Vagina (tissue), 2 donors: Measurements from ENCODE around the gene HES7.

Experiments
- CTCF ChIP-seq, 3 experiments: fragments of 450-650 bp in 2 of 3; fragments of 200-600 bp in 1 of 3; sonication (generic) in 1 of 3; IDR thresholded peaks; one replicate each; pipeline ENCODE4 v1.5.1; 2017 to 2019; ENCODE audit warnings: antibody characterized with exemption in 3 of 3, mild to moderate bottlenecking in 2 of 3, moderate library complexity in 2 of 3
- POLR2A ChIP-seq, 2 donors: fragments of 450-650 bp; IDR thresholded peaks; one replicate each; pipeline ENCODE4 v1.6.1; 2017; ENCODE audit warnings: antibody characterized with exemption in 2 of 2, mild to moderate bottlenecking in 2 of 2, moderate library complexity in 2 of 2
- POLR2AphosphoS5 ChIP-seq, 2 donors: sonication (generic); formaldehyde crosslinking; IDR thresholded peaks; one replicate each; pipeline ENCODE4 v1.9.0; 2017; ENCODE audit warnings: antibody characterized with exemption in 2 of 2, mild to moderate bottlenecking in 2 of 2, low read depth in 1 of 2; ENCODE audit not compliant: insufficient read depth in 1 of 2

GRCh38 chr17:8143581-8144400, 19.9 kb upstream of the HES7 start:
- TF ChIP-seq CTCF (IDR thresholded peaks at IDR 0.05) (no peak), POLR2A (IDR thresholded peaks at IDR 0.05) (no peak), POLR2AphosphoS5 (IDR thresholded peaks at IDR 0.05; ENCODE audit: insufficient read depth in 1 of 2, low read depth in 1 of 2) (peak in 1 of 2 donors; percentile 42)
